ENCODE data around the gene TSC1.

DNA sequence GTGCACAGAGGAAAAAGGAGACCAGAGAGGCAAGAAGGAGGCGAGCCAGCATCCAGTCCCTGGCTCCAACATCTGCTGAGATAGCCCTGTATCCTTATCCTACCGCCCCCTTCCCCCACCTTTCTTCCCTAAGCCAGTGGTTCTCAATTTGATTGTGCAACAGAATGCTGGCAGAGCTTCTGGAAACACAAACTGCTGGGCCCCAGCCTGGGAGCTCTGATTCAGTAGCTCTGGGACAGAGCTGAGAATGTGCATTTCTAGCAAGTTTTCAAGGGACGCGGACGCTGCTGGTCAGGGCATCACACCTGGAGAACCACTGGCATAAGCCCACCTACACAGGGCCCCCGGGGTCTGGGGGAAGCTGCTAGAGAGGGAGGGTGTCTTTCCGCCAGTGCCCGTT is 87.4 kb downstream of the TSC1 start:
- TF ChIP-seq, protein P1, sequence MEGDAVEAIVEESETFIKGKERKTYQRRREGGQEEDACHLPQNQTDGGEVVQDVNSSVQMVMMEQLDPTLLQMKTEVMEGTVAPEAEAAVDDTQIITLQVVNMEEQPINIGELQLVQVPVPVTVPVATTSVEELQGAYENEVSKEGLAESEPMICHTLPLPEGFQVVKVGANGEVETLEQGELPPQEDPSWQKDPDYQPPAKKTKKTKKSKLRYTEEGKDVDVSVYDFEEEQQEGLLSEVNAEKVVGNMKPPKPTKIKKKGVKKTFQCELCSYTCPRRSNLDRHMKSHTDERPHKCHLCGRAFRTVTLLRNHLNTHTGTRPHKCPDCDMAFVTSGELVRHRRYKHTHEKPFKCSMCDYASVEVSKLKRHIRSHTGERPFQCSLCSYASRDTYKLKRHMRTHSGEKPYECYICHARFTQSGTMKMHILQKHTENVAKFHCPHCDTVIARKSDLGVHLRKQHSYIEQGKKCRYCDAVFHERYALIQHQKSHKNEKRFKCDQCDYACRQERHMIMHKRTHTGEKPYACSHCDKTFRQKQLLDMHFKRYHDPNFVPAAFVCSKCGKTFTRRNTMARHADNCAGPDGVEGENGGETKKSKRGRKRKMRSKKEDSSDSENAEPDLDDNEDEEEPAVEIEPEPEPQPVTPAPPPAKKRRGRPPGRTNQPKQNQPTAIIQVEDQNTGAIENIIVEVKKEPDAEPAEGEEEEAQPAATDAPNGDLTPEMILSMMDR (IDR thresholded peaks at IDR 0.05), result no peak
- TF ChIP-seq POLR2A (IDR thresholded peaks at IDR 0.05), result no peak

Data from testis (tissue), 2 donors.